A673 (cell line): ENCODE measurements around the gene RNF31. TPM values are rescaled to one million over a fixed set of nuclear protein-coding genes. Genes with fewer than 3 reads are reported as not detected.

ENCODE experiments used
- BruUV-seq: library from RNA; stranded (reverse); fragments of 400-500 nt; replicated peaks from 2 replicates; lab custom pipeline; 2021; lab: Mats Ljungman, UMichigan
- CTCF ChIA-PET: fragments of 300-600 bp; sonication (Branson Sonifier 250); formaldehyde crosslinking; loops from one replicate; lab custom pipeline; 2022; ENCODE audit warnings: antibody characterized with exemption; lab: Charles Lee
- POLR2A ChIA-PET: fragments of 300-600 bp; sonication (Branson Sonifier 250); formaldehyde crosslinking; loops from one replicate; lab custom pipeline; 2022; ENCODE audit warnings: antibody characterized with exemption; ENCODE audit not compliant: low non-redundant PET; lab: Charles Lee
- DNase-seq: peaks from one replicate; pipeline ENCODE4 v3.0.0-alpha.2; 2015; ENCODE audit warnings: low spot score
- H3K27ac ChIP-seq: fragments of 200-600 bp; sonication (generic); 2 replicates; pipeline ENCODE4 v1.5.1; 2016; ENCODE audit warnings: mixed run types, low read depth, mild to moderate bottlenecking, mixed read lengths, antibody characterized with exemption, low read length; ENCODE audit not compliant: poor library complexity, severe bottlenecking
- H3K27me3 ChIP-seq: fragments of 200-600 bp; sonication (generic); replicated peaks from 2 replicates; pipeline ENCODE4 v1.6.1; 2017; ENCODE audit warnings: mixed run types, low read depth, mild to moderate bottlenecking, mixed read lengths, antibody characterized with exemption, low read length; ENCODE audit not compliant: insufficient read depth, poor library complexity
- H3K36me3 ChIP-seq: fragments of 200-600 bp; sonication (generic); 2 replicates; pipeline ENCODE4 v1.6.1; 2016; ENCODE audit warnings: mixed run types, mild to moderate bottlenecking, mixed read lengths, antibody characterized with exemption, low read length; ENCODE audit not compliant: insufficient read depth, poor library complexity, severe bottlenecking
- H3K4me1 ChIP-seq: fragments of 200-600 bp; sonication (generic); 2 replicates; pipeline ENCODE4 v1.6.1; 2017; ENCODE audit warnings: mixed run types, mild to moderate bottlenecking, mixed read lengths, antibody characterized with exemption, low read length; ENCODE audit not compliant: insufficient read depth, poor library complexity, severe bottlenecking
- H3K4me3 ChIP-seq: fragments of 200-600 bp; sonication (generic); 2 replicates; pipeline ENCODE4 v1.5.1; 2016; ENCODE audit warnings: low read depth, mixed run types, mild to moderate bottlenecking, mixed read lengths, low read length; ENCODE audit not compliant: poor library complexity, severe bottlenecking
- H3K9me3 ChIP-seq: fragments of 200-600 bp; sonication (generic); 2 replicates; pipeline ENCODE4 v1.6.1; 2016; ENCODE audit warnings: mixed run types, low read depth, mild to moderate bottlenecking, mixed read lengths, antibody characterized with exemption, low read length; ENCODE audit not compliant: poor library complexity, severe bottlenecking
- CTCF ChIP-seq: fragments of 300-800, 200-600 bp; sonication (generic); conservative IDR thresholded peaks from 2 replicates; pipeline ENCODE4 v1.5.1; 2017; ENCODE audit warnings: low read depth, mild to moderate bottlenecking, antibody characterized with exemption, low read length, moderate library complexity, mixed read lengths
- EZH2 ChIP-seq: fragments of 200-600 bp; sonication (generic); IDR thresholded peaks from 2 replicates; pipeline ENCODE4 v1.6.1; 2017; ENCODE audit warnings: borderline replicate concordance, low read depth, mild to moderate bottlenecking, mixed read lengths, antibody characterized with exemption, low read length; ENCODE audit not compliant: poor library complexity, severe bottlenecking
- intact Hi-C: fragments of 100-400 bp; cut with micrococcal nuclease; formaldehyde crosslinking; loops from one replicate; pipeline ENCODE4 v1.10.0; 2022; ENCODE audit not compliant: unreplicated experiment
- total RNA-seq: library from RNA; stranded (reverse); gene quantifications from 2 replicates; pipeline ENCODE4 v1.2.3, GENCODE V29; 2021

RNF31 gene
- total RNA-seq, 1 experiment from 2014 or later = 62.1 TPM

DNA sequence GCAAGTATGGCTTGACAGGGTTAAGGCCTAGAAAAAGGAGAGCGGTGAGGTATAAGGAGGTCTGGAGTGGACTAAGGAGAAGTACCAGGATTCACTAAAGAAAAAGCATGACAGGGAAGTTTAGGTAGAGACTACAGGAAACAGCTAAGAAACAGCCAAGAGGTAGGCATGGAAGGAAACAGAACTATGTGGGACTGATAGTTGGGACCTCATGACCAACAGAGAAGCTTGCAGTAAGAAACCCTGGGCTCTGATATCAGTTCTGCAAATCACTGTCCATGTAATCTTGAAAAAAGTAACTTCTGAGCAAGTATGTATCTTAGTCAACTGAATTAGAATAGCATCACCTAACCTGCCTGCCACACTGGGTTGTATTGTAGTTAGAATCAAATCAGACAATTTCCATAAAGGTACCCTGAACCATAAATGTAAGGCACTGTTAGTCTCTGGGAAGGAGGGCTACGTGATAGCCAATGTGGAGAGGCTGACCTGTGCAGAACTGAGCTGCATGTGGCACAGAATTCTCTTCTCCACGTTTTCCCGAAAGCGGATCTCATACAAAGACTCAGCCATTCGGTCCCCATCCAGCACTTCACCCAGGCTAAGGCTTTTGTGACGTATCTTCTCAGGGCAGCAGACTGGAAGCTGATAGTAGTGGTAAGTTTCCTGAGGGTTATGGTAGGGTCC is 47.0 kb downstream of the RNF31 start:
- intact Hi-C loops = loop anchor here (2.0 kb wide), 1 partner anchor 36 kb away; no protein-coding TSS in a partner anchor
- H3K36me3 ChIP-seq = peaks cover 13% of the 10 kb centered on the region
- no peaks in the 10 kb centered on the region for H3K9me3 ChIP-seq
- POLR2A ChIA-PET = no interaction called here
- TF ChIP-seq CTCF (no peak), EZH2 (no peak)
- peaks cover 11% of the 10 kb centered on the region for H3K4me1 ChIP-seq
- BruUV-seq = TSS peak; percentile 40
- CTCF ChIA-PET = no interaction called here
- no peak for DNase-seq
- H3K27me3 ChIP-seq = no peaks in the 10 kb centered on the region
- peak overlapping the region; percentile 97 for H3K27ac ChIP-seq
- peak overlapping the region; percentile 81 for H3K4me3 ChIP-seq

GRCh38 chr14:24194873-24195185 is 47.5 kb downstream of the RNF31 start:
- no TSS peak for BruUV-seq
- peak overlapping the region; percentile 81 for H3K4me3 ChIP-seq
- ChIA-PET CTCF (no interaction called here), POLR2A (no interaction called here)
- H3K36me3 ChIP-seq = peaks cover 13% of the 10 kb centered on the region
- peak overlapping the region; percentile 97 for H3K27ac ChIP-seq
- intact Hi-C loops = loop anchor here (2.0 kb wide), 1 partner anchor 36 kb away; no protein-coding TSS in a partner anchor
- no peaks in the 10 kb centered on the region for H3K27me3 ChIP-seq
- TF ChIP-seq EZH2 (no peak), CTCF (no peak)
- peaks cover 11% of the 10 kb centered on the region for H3K4me1 ChIP-seq
- DNase-seq = no peak
- H3K9me3 ChIP-seq = no peaks in the 10 kb centered on the region

GRCh38 chr14:24195186-24196070 is 48.1 kb downstream of the RNF31 start, which contains the start of gene TM9SF1:
Gene TM9SF1 (minus strand): TSS chr14:24195441. CDS start chr14:24195019, 422 bp downstream.
- intact Hi-C loops = loop anchor here (2.0 kb wide), 1 partner anchor 35 kb away; no protein-coding TSS in a partner anchor
- Histone ChIP-seq H3K4me3 (peak within 1 kb of the TSS; percentile 81), H3K4me1 (peaks cover 11% of the 10 kb centered on the region), H3K27ac (peak within 1 kb of the TSS; percentile 97), H3K36me3 (peaks cover 13% of the 10 kb centered on the region), H3K27me3 (no peaks in the 10 kb centered on the region), H3K9me3 (no peaks in the 10 kb centered on the region)
- DNase-seq = peak; percentile 91
- TF ChIP-seq CTCF (no peak), EZH2 (no peak)
- CTCF ChIA-PET = interaction anchor here (0.6 kb wide), 1 partner anchor 20 kb away, joined by 3 read pairs; no protein-coding TSS in a partner anchor
- POLR2A ChIA-PET = interaction anchor here (0.6 to 1.3 kb wide), 3 partner anchors 18 to 54 kb away, joined by 3 to 4 read pairs (median 3); partner anchors contain the start of genes CHMP4A, EMC9 and TINF2
- BruUV-seq = no TSS peak
